WI38 (cell line): ENCODE data around the gene WASF2.

Source experiments
- H3K4me3 ChIP-seq: 2 replicates; pipeline ENCODE4 v1.5.1; 2011; ENCODE audit warnings: low read depth, mild to moderate bottlenecking, control low read depth, low read length
- TF ChIP-seq, protein P1 (sequence below): IDR thresholded peaks from 2 replicates; pipeline ENCODE4 v1.5.1; 2012; ENCODE audit warnings: low read depth, mild to moderate bottlenecking, control low read depth, low read length

Gene WASF2

GRCh38 chr1:27530192-27530591 is 40.2 kb upstream of the WASF2 start:
- TF ChIP-seq, protein P1, sequence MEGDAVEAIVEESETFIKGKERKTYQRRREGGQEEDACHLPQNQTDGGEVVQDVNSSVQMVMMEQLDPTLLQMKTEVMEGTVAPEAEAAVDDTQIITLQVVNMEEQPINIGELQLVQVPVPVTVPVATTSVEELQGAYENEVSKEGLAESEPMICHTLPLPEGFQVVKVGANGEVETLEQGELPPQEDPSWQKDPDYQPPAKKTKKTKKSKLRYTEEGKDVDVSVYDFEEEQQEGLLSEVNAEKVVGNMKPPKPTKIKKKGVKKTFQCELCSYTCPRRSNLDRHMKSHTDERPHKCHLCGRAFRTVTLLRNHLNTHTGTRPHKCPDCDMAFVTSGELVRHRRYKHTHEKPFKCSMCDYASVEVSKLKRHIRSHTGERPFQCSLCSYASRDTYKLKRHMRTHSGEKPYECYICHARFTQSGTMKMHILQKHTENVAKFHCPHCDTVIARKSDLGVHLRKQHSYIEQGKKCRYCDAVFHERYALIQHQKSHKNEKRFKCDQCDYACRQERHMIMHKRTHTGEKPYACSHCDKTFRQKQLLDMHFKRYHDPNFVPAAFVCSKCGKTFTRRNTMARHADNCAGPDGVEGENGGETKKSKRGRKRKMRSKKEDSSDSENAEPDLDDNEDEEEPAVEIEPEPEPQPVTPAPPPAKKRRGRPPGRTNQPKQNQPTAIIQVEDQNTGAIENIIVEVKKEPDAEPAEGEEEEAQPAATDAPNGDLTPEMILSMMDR, result no peak
- no peak overlapping the region for H3K4me3 ChIP-seq

DNA sequence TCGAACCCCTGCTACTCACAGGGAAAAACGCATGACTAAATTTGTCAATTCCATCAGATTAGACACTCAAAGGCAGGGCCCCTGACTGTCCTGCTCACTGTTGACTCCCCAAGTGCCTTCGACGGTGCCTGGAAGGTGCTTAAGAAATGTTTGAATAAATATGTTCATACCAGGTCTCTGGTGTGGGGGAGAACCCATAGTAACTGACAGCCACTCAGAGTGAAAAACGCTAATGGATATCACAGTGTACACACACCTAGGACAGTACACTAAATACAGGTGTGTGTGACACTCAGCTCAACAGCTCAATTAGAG is 39.7 kb upstream of the WASF2 start:
- TF ChIP-seq, protein P1, result no peak
- no peak overlapping the region for H3K4me3 ChIP-seq

DNA sequence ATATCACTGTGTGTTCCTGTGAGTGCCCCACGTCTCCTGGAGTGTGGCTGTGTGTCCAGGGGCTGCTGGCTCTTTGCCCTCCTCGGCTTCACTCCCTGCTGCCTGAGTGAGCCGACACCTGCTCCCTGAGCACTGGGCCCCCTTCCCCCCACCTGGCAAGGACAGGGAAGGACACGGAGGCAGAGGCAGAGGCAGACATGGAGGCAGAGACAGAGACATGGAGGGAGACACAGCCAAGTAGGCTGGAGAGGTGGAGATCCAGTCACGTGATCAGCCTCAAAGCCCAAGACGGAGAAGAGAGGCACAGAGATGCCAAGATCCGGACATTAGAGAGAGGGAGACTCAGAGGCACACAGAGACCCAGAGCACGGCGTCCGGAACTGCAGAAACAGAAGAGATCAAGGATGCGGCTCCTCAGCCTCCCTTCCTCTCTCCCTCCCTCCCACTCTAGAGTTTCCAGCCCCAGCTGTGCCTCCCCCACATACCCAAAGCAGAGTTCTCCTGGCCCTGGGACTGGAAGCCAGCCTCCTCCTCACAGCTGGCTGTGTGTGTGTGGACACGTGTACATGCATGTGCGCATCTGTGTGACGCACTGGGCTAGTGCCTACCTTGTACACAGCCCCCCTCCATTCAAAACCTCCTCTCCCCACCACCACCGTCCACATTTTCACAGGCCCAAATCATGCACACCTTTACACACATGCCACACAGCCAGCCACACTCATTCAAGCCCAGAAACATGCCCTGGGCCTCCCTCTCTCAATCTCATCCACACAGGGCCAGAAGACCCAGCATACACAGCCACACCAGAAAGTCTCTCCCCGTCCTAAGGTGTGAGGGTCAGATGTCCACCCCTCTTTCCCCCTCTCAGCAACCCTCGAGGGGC is 39.1 kb upstream of the WASF2 start:
- H3K4me3 ChIP-seq, result no peak overlapping the region
- TF ChIP-seq, protein P1, result no peak

GRCh38 chr1:27527890-27528817 is 38.2 kb upstream of the WASF2 start:
- TF ChIP-seq, protein P1, result no peak
- H3K4me3 ChIP-seq, result no peak overlapping the region

- H3K4me3 ChIP-seq, result no peak overlapping the region
- TF ChIP-seq, protein P1, result no peak
These were observed 37.4 kb upstream of the WASF2 start for GRCh38 chr1:27527223-27527889.

- TF ChIP-seq, protein P1, result no peak
- no peak overlapping the region for H3K4me3 ChIP-seq
These were observed 36.7 kb upstream of the WASF2 start for GRCh38 chr1:27526569-27527222.
